Stimulated activated CD4-positive, alpha-beta T cell treated with anti-CD3 and anti-CD28 coated beads, Interleukin-15, amount 100 ng/mL, for 48 hours (primary cell): ENCODE measurements around the gene OR10G4.
"Not testable (repeated sequence)": the region's sequence is repeated elsewhere in the genome, so short reads cannot be mapped to it uniquely, and the experiment has no call there.

ENCODE experiments used
- DNase-seq, 2 donors: peaks; one replicate each; pipeline ENCODE4 v3.0.0-alpha.2; 2020; ENCODE audit warnings: low read depth in 2 of 2

OR10G4 gene

DNA sequence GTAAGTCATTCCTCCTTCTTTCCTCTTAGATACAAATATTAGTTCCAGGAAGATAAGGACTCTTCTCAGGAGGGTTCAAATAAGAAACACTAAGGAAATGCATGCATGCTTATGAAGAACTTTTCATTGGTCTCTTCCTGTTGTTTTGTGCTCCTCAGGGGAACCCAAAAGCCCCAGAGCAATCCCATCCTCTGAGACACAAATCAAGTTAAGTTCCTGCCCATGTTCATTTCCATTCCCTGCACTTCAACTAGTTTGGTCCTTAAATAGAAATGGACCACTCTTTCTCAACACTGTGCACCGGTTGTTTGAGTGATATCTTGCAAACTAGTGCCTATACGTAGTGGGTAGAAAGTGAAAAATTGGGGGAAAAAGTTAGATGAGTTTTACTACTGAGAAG, at the start of gene OR10G4:
OR10G4 (plus strand) TSS at position 301 of the 400 bp plus-strand sequence. CDS start 2,578 bp downstream, outside the sequence.
- DNase-seq: no peak

- DNase-seq: no peak
Measured at GRCh38 chr11:123973816-123974215, 39.0 kb upstream of the OR10G4 start.

DNA sequence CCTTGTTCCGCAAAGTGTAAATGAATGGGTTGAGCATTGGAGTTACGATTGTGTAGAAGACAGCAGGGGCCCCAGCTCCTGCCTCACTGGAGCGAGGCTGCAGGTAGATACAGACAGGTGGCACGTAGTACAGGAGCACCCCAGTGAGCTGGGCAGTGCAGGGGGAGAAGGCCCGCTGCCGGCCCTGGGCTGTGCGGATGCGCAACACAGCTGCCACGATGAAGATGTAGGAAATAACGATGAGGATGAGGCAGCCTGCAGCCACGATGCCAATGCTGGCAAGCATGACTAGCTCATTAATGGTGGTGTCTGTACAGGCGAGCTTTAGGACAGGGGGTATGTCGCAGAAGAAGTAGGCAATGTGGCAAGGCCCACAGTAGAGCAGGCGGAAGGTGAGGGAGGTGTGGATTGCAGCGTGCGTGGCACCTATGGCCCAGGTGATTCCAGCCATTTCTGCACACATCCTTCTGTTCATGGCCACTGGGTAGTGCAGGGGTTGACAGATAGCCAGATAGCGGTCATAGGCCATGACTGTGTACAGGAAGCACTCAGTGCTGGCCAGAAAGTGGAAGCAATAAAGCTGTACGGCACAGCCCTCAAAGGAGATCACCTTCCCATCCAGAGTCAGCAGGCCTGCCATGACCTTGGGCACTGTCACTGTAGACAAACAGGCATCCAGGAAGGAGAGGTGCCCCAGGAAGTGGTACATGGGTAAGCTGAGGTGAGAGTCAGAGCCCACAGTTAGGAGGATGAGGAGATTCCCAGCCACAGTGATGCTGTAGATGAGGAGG, 35.8 kb upstream of the OR10G4 start:
- no peak for DNase-seq

DNA sequence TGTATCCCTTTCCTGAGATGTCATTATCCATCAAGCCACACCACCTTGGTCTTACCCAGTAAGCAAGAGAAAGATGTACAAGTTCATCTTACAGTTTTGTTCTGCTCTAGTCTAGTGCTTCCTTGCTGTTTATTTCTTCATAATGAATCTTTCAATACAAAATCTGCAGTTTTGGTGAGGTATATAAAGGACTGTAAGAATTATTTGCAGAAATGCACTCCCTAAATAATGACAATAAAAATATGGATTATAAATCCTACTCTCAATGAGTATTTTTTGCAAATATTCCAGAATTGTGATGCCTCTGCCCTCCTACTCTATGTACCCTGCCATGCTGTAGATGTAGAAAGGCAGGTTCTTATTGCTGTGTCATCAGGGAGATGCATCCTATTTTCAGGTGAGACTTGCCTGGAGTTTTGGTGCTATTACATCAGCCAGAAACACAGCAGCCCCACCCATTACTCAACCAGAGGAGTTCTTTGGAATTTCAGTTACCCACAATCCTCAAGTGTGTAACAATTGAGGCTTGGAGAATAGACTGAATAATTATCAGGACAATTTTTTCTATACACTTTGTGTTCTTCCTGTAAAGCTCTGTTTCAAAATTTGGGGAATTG, 35.0 kb upstream of the OR10G4 start, which contains the start of gene OR10S1:
OR10S1 (minus strand) TSS at position 51 of the 617 bp plus-strand sequence. CDS start 117 bp downstream, outside the sequence.
- no peak for DNase-seq

DNA sequence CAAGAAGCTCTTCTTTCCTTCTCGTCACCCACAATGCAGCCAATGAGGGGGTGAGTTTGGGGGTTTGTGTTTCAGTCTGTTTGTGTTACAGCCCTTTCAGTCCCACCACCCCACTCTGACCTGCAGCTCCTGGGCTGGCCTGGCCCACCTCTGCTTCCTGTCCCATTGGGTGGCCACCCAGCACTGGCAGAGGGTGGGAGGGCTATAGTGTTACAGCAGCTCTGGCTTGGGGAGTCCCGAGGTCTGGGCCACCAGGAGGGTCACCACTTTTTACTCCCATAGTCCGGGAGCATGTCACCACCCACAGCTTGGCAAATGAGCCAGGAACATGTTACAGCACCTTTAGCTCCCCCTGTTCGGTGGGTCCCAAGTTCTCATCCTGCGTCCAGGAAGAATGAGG, 33.5 kb upstream of the OR10G4 start:
- DNase-seq: no peak

DNA sequence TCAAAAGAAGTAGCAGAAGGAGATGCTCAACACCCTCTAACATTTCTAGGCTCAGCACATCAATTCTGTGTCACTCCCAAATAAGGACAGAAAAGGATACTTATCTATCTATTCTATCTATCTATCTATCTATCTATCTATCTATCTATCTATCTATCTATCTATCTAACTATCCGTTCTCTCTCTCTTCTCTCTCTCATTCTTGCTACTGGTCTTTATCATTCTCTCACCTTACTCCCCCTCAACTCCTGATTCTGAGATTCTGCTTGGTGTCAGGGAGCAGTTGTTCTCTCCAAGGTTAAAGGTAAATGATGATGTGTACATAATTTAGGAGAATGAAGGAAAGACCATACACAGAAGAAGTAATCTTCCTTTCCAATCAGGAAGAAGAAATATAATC, 17.7 kb upstream of the OR10G4 start, which contains the start of gene OR10G6:
OR10G6 (minus strand) TSS at position 43 of the 400 bp plus-strand sequence; CDS start at position 43, 0 bp downstream.
- no peak for DNase-seq

DNA sequence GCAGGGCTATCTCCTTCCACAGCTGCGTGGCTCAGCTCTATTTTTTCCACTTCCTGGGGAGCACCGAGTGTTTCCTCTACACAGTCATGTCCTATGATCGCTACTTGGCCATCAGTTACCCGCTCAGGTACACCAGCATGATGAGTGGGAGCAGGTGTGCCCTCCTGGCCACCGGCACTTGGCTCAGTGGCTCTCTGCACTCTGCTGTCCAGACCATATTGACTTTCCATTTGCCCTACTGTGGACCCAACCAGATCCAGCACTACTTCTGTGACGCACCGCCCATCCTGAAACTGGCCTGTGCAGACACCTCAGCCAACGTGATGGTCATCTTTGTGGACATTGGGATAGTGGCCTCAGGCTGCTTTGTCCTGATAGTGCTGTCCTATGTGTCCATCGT, 3.0 kb downstream of the OR10G4 start:
- not testable (repeated sequence) for DNase-seq

- no peak for DNase-seq
Measured at GRCh38 chr11:124026498-124026897, 13.7 kb downstream of the OR10G4 start, which contains the start of gene OR10G8. Gene OR10G8, plus strand, starts transcription at chr11:124026798. Its CDS starts 2,825 bp downstream, at chr11:124029623.

- DNase-seq: no peak
Measured at GRCh38 chr11:124036666-124037065, 23.9 kb downstream of the OR10G4 start.

DNA sequence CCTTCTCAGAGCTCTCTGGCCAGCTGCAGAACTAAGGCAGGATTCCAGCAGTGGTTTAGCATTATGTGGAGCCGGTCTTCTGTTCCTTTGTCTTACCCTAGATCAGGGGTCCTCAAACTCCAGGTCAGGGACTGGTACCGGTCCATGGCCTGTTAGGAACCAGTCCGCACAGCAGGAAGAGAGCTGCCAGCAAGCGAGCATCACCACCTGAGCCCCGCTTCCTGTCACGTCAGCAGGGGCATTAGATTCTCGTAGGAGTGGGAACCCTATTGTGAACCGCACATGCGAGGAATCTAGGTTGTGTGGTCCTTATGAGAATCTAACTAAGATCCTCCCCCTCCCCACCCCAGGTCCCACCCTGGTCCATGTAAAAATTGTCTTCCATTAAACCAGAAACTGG, 26.8 kb downstream of the OR10G4 start:
- DNase-seq: no peak

GRCh38 chr11:124041254-124041653, 28.5 kb downstream of the OR10G4 start, which contains the start of gene OR10G7:
Gene OR10G7, minus strand, starts transcription at chr11:124041325. Its CDS starts 2,324 bp downstream, at chr11:124039001.
- DNase-seq: no peak

DNA sequence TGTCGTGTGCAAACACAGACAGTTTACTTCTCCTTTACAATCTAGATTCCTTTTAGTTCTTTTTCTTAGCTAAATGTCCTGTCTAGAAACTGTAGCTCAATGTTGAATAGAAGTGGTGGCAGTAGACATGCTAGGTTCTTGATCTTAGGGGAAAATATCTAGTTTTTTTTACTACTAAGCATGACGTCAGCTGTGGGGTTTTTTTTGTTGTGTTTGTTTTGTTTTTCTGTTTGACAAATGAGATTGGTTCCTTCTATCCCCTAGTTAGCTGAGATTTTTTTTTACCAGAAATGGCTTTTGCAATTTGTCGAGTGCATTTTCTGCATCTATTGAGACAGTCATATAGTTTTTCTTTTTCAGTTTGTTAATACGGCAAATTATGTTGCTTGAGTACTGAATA, 30.6 kb downstream of the OR10G4 start:
- no peak for DNase-seq

DNA sequence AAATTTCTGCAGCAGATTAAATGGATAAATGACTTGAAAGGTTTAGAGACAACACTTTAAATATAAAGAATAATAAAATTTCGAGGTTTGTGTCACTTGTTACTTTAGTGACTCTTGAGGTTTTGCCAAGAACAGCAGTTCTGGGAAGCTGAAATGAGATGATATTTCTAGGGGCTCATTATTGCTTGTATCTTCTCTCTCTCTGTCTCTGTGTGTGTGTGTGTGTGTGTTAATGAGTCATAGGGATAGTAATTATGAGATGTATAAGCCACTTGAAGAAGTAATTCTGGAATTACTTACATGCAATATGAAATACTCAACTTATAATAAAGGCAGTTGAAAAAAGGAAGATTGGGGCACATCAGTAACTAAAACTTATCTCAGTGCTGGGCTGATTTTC, 38.0 kb downstream of the OR10G4 start:
- DNase-seq: no peak

- no peak for DNase-seq
Measured at GRCh38 chr11:124052966-124053365, 40.2 kb downstream of the OR10G4 start.
